GM23248 (cell line): Measurements from ENCODE around the gene CTU2. TPM values are rescaled to one million over a fixed set of nuclear protein-coding genes. Genes with fewer than 3 reads are reported as not detected.
A peak's percentile ranks its signal among the peaks of the same experiment; 100 is the strongest.

Source experiments
- DNase-seq: peaks from one replicate; pipeline ENCODE4 v3.0.0-alpha.2; 2015
- H2AFZ ChIP-seq: fragments of 200-600 bp; sonication (generic); 2 replicates; pipeline ENCODE4 v1.6.1; 2016; ENCODE audit warnings: antibody characterized with exemption
- H3F3A ChIP-seq: fragments of 200-600 bp; sonication (generic); 2 replicates; pipeline ENCODE4 v1.6.1; 2016; ENCODE audit warnings: mild to moderate bottlenecking, antibody characterized with exemption, mixed run types; ENCODE audit not compliant: insufficient read depth
- H3K27ac ChIP-seq: fragments of 200-600 bp; sonication (generic); 2 replicates; pipeline ENCODE4 v1.5.1; 2016; ENCODE audit warnings: mild to moderate bottlenecking
- H3K27me3 ChIP-seq: fragments of 200-600 bp; sonication (generic); replicated peaks from 2 replicates; pipeline ENCODE4 v1.6.1; 2016; ENCODE audit warnings: mild to moderate bottlenecking; ENCODE audit not compliant: insufficient read depth
- H3K36me3 ChIP-seq: fragments of 200-600 bp; sonication (generic); 2 replicates; pipeline ENCODE4 v1.6.1; 2016; ENCODE audit warnings: low read depth, mild to moderate bottlenecking
- H3K4me1 ChIP-seq: fragments of 200-600 bp; sonication (generic); 2 replicates; pipeline ENCODE4 v1.6.1; 2016; ENCODE audit warnings: mild to moderate bottlenecking; ENCODE audit not compliant: insufficient read depth
- H3K4me2 ChIP-seq: fragments of 200-600 bp; sonication (generic); one replicate; pipeline ENCODE4 v1.6.1; 2016; ENCODE audit warnings: mild to moderate bottlenecking; ENCODE audit not compliant: unreplicated experiment
- H3K4me3 ChIP-seq: fragments of 200-600 bp; sonication (generic); 2 replicates; pipeline ENCODE4 v1.5.1; 2016; ENCODE audit warnings: mild to moderate bottlenecking
- H3K79me2 ChIP-seq: fragments of 200-600 bp; sonication (generic); 2 replicates; pipeline ENCODE4 v1.6.1; 2016; ENCODE audit warnings: mild to moderate bottlenecking; ENCODE audit not compliant: insufficient read depth
- H3K9ac ChIP-seq: fragments of 200-600 bp; sonication (generic); 2 replicates; pipeline ENCODE4 v1.6.1; 2016; ENCODE audit warnings: mild to moderate bottlenecking
- H3K9me2 ChIP-seq: fragments of 200-600 bp; sonication (generic); 2 replicates; pipeline ENCODE4 v1.6.1; 2016; ENCODE audit warnings: mixed run types, mild to moderate bottlenecking, moderate library complexity; ENCODE audit not compliant: insufficient read depth
- H3K9me3 ChIP-seq: fragments of 200-600 bp; sonication (generic); one replicate; pipeline ENCODE4 v1.6.1; 2017; ENCODE audit warnings: low read depth
- H4K20me1 ChIP-seq: fragments of 200-600 bp; sonication (generic); 2 replicates; pipeline ENCODE4 v1.6.0; 2016; ENCODE audit not compliant: insufficient read depth
- EZH2 ChIP-seq: fragments of 200-600 bp; sonication (generic); IDR thresholded peaks from 2 replicates; pipeline ENCODE4 v1.6.1; 2018; ENCODE audit warnings: antibody characterized with exemption, mild to moderate bottlenecking; ENCODE audit not compliant: insufficient read depth, poor library complexity, severe bottlenecking
- EZH2phosphoT487 ChIP-seq: fragments of 200-600 bp; sonication (generic); IDR thresholded peaks from 2 replicates; pipeline ENCODE4 v1.6.1; 2018; ENCODE audit warnings: antibody characterized with exemption, moderate library complexity, mild to moderate bottlenecking, low read depth; ENCODE audit not compliant: insufficient read depth
- WGBS, 2 experiments: methylation state at CpG; one replicate each; pipeline ENCODE4 v1.1.6; 2015 to 2017; ENCODE audit warnings: low lambda C conversion rate in 2 of 2, low coverage in 1 of 2; ENCODE audit errors: missing lambda C conversion rate in 2 of 2; 5-methylcytosine and 5-hydroxymethylcytosine counted together
- in situ Hi-C: fragments of 300-500 bp; cut with MboI; formaldehyde crosslinking; loops from 2 replicates; pipeline ENCODE4 v1.15.0; 2020
- polyA plus RNA-seq: library from polyadenylated mRNA; unstranded; fragments of >200 nt; fragmentation: Nextera tagmentation; extraction: Ambion mirVana; gene quantifications from 2 replicates; pipeline ENCODE4 v1.2.1, GENCODE V29; 2016
- total RNA-seq: library from RNA; depleted of rRNA; stranded (reverse); fragments of >200 nt; shearing (Covaris generic); gene quantifications from 2 replicates; pipeline ENCODE4 v1.2.3, GENCODE V29; 2014

CTU2 gene
- total and polyA plus RNA-seq, 2 experiments from 2014 or later = 16.1 to 20.4 TPM

DNA sequence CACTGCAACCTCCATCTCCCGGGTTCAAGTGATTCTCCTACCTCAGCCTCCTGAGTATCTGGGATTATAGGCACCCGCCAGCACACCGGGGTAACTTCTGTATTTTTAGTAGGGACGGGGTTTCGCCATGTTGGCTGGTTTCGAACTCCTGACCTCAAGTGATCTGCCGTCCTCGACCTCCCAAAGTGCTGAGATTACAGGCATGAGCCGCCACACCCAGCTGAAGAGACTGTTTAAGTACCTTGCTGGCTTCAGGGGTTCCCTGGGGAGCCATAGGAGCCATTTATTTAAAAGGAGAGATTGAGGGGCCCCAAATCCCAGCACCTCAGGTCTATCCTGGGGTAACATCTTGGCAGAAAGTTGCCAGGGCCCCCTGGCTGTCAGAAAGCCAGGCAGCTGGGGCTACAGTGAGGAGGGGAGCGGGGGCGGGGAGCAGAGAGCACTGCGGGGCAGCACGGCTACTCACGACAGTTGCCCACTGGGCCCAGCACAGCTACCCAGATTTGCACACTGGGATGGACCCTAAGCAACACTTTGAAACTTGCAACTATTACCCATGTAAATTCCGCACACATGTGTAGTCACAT, 21.6 kb upstream of the CTU2 start:
- WGBS, 2 experiments = 56% methylated on average over 15 of the region's 15 CpGs
- no peaks in the 10 kb centered on the region for H3F3A ChIP-seq
- no peak for TF ChIP-seq EZH2
- no peak for TF ChIP-seq EZH2phosphoT487
- no peak overlapping the region for H3K27ac ChIP-seq
- H4K20me1 ChIP-seq = no peaks in the 10 kb centered on the region
- no peak for DNase-seq
- no peaks in the 10 kb centered on the region for H3K9me3 ChIP-seq
- H3K27me3 ChIP-seq = peaks cover 18% of the 10 kb centered on the region
- no peaks in the 10 kb centered on the region for H3K79me2 ChIP-seq
- H3K4me2 ChIP-seq = peak overlapping the region; percentile 8
- H3K36me3 ChIP-seq = no peaks in the 10 kb centered on the region
- H2AFZ ChIP-seq = no peak overlapping the region
- no peak overlapping the region for H3K9ac ChIP-seq
- no peaks in the 10 kb centered on the region for H3K9me2 ChIP-seq
- no peaks in the 10 kb centered on the region for H3K4me1 ChIP-seq
- in situ Hi-C loops = no loop called here
- H3K4me3 ChIP-seq = no peak overlapping the region

- Histone ChIP-seq H3K79me2 (no peaks in the 10 kb centered on the region), H3K36me3 (no peaks in the 10 kb centered on the region), H3K27ac (no peak overlapping the region), H3K9me2 (no peaks in the 10 kb centered on the region), H4K20me1 (no peaks in the 10 kb centered on the region), H3K27me3 (peaks cover 18% of the 10 kb centered on the region), H3K4me1 (no peaks in the 10 kb centered on the region), H3K9me3 (no peaks in the 10 kb centered on the region), H3K4me2 (peak overlapping the region; percentile 49), H3K4me3 (peak overlapping the region; percentile 59), H3K9ac (no peak overlapping the region), H2AFZ (peak overlapping the region; percentile 42), H3F3A (no peaks in the 10 kb centered on the region)
- DNase-seq = peak; percentile 86
- in situ Hi-C loops = no loop called here
- 3 to 6% methylated on average over 30 to 33 of the region's 33 CpGs for WGBS, 2 experiments
- TF ChIP-seq EZH2phosphoT487 (no peak), EZH2 (no peak)
Measured at GRCh38 chr16:88685156-88686061, 20.9 kb upstream of the CTU2 start.

GRCh38 chr16:88686062-88686438, 20.3 kb upstream of the CTU2 start:
- no peaks in the 10 kb centered on the region for H3F3A ChIP-seq
- TF ChIP-seq EZH2phosphoT487 (no peak), EZH2 (no peak)
- peak overlapping the region; percentile 49 for H3K4me2 ChIP-seq
- no peaks in the 10 kb centered on the region for H3K4me1 ChIP-seq
- no peaks in the 10 kb centered on the region for H4K20me1 ChIP-seq
- H3K9me3 ChIP-seq = no peaks in the 10 kb centered on the region
- no peak overlapping the region for H3K9ac ChIP-seq
- 2% methylated on average over 12 to 22 of the region's 25 CpGs for WGBS, 2 experiments
- no peak overlapping the region for H3K27ac ChIP-seq
- peak overlapping the region; percentile 42 for H2AFZ ChIP-seq
- peaks cover 18% of the 10 kb centered on the region for H3K27me3 ChIP-seq
- H3K79me2 ChIP-seq = no peaks in the 10 kb centered on the region
- H3K4me3 ChIP-seq = peak overlapping the region; percentile 59
- peak; percentile 37 for DNase-seq
- no peaks in the 10 kb centered on the region for H3K36me3 ChIP-seq
- in situ Hi-C loops = no loop called here
- no peaks in the 10 kb centered on the region for H3K9me2 ChIP-seq

- Histone ChIP-seq H3F3A (no peaks in the 10 kb centered on the region), H3K9ac (no peak within 1 kb of the TSS), H4K20me1 (no peaks in the 10 kb centered on the region), H2AFZ (peak within 1 kb of the TSS; percentile 42), H3K79me2 (no peaks in the 10 kb centered on the region), H3K36me3 (no peaks in the 10 kb centered on the region), H3K4me1 (no peaks in the 10 kb centered on the region), H3K4me3 (peak within 1 kb of the TSS; percentile 59), H3K27ac (no peak within 1 kb of the TSS), H3K4me2 (peak within 1 kb of the TSS; percentile 49), H3K9me2 (no peaks in the 10 kb centered on the region), H3K27me3 (peaks cover 18% of the 10 kb centered on the region), H3K9me3 (no peaks in the 10 kb centered on the region)
- 10 to 14% methylated on average over 29 to 40 of the region's 65 CpGs for WGBS, 2 experiments
- in situ Hi-C loops = no loop called here
- TF ChIP-seq EZH2phosphoT487 = no peak
- no peak for TF ChIP-seq EZH2
- DNase-seq = peak; percentile 58
Measured at GRCh38 chr16:88686439-88687253, 19.7 kb upstream of the CTU2 start, which contains the start of gene SNAI3. SNAI3 (minus strand) TSS chr16:88686507; CDS start chr16:88686406, 101 bp downstream.
